MCF 10A (cell line): ENCODE data around the gene NBEAL2. TPM values are rescaled to one million over a fixed set of nuclear protein-coding genes. Genes with fewer than 3 reads are reported as not detected.

ENCODE experiments used
- BruUV-seq: library from RNA; stranded (reverse); fragments of 400-500 nt; replicated peaks from 2 replicates; lab custom pipeline; 2021; lab: Mats Ljungman, UMichigan
- CTCF ChIA-PET: fragments of 300-600 bp; sonication (Branson Sonifier 250); formaldehyde crosslinking; extraction: SDS; loops from one replicate; lab custom pipeline; 2021; ENCODE audit warnings: antibody characterized with exemption, inconsistent platforms; lab: Yijun Ruan, JAX
- POLR2A ChIA-PET: fragments of 300-600, 350-650 bp; sonication (Branson Sonifier 250); formaldehyde crosslinking; extraction: SDS; loops from one replicate; lab custom pipeline; 2020; ENCODE audit warnings: antibody characterized with exemption, inconsistent platforms; lab: Yijun Ruan, JAX
- DNase-seq: peaks from one replicate; pipeline ENCODE4 v3.0.0-alpha.2; 2018; ENCODE audit not compliant: unreplicated experiment
- H3K27ac Mint-ChIP-seq: one replicate; pipeline ENCODE4 v1.8.0; 2022; ENCODE audit warnings: mild to moderate bottlenecking, low read depth, mixed read lengths; ENCODE audit not compliant: unreplicated experiment
- H3K27me3 Mint-ChIP-seq: one replicate; pipeline ENCODE4 v1.8.0; 2022; ENCODE audit warnings: mixed read lengths; ENCODE audit not compliant: insufficient read depth, unreplicated experiment
- H3K36me3 Mint-ChIP-seq: one replicate; pipeline ENCODE4 v1.8.0; 2022; ENCODE audit warnings: mild to moderate bottlenecking, moderate library complexity, mixed read lengths; ENCODE audit not compliant: insufficient read depth, unreplicated experiment
- H3K4me1 Mint-ChIP-seq: one replicate; pipeline ENCODE4 v1.8.0; 2022; ENCODE audit warnings: mixed read lengths; ENCODE audit not compliant: insufficient read depth, unreplicated experiment
- H3K4me3 Mint-ChIP-seq: one replicate; pipeline ENCODE4 v1.8.0; 2022; ENCODE audit warnings: mild to moderate bottlenecking, moderate library complexity, mixed read lengths; ENCODE audit not compliant: unreplicated experiment
- H3K9me3 Mint-ChIP-seq: one replicate; pipeline ENCODE4 v1.8.0; 2022; ENCODE audit warnings: mixed read lengths; ENCODE audit not compliant: unreplicated experiment
- intact Hi-C: fragments of 100-400 bp; cut with micrococcal nuclease; formaldehyde crosslinking; loops from 2 replicates; pipeline ENCODE4 v1.14.1; 2022
- total RNA-seq: library from RNA; stranded (reverse); gene quantifications from 2 replicates; pipeline ENCODE4 v1.2.3, GENCODE V29; 2022
- TF ChIP-seq, protein P1 (sequence below): fragments of 200-600 bp; IDR thresholded peaks from one replicate; pipeline ENCODE4 v1.8.0; 2022; ENCODE audit warnings: antibody characterized with exemption, mild to moderate bottlenecking; ENCODE audit not compliant: unreplicated experiment

Gene NBEAL2
- total RNA-seq, 1 experiment from 2014 or later = 14.2 TPM

- H3K27ac Mint-ChIP-seq = peak overlapping the region; percentile 69
- no TSS peak for BruUV-seq
- intact Hi-C loops = no loop called here
These were observed 39.7 kb upstream of the NBEAL2 start for GRCh38 chr3:46939578-46940445.

DNA sequence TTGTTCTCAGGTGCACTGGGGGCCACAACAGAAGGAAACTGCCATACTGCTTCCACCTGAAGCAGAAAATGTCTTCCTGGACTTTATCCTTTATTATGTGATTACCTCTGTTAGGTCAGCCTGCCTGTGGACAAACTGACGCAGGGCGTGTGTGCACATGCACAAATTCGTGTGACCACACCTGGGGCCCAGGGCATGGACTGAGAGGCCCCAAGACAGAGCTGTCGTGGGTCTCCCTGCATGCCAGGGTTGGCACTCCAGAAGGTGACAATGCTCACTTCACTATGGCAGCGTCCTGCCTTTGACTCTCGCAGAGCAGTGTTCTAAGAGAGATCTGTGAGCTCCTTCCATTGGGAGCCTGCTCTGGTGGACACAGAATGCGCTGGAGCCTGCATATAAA is 37.4 kb upstream of the NBEAL2 start:
- H3K27me3 Mint-ChIP-seq = no peaks in the 10 kb centered on the region
- peaks cover 46% of the 10 kb centered on the region for H3K4me1 Mint-ChIP-seq
- no peak for DNase-seq
- H3K36me3 Mint-ChIP-seq = peaks cover 42% of the 10 kb centered on the region
- ChIA-PET CTCF (no interaction called here), POLR2A (interaction anchor here (0.6 to 1.2 kb wide), 2 partner anchors 8 to 14 kb away, joined by 3 read pairs; no protein-coding TSS in a partner anchor)
- no peak overlapping the region for H3K4me3 Mint-ChIP-seq
- intact Hi-C loops = no loop called here
- TF ChIP-seq, protein P1, sequence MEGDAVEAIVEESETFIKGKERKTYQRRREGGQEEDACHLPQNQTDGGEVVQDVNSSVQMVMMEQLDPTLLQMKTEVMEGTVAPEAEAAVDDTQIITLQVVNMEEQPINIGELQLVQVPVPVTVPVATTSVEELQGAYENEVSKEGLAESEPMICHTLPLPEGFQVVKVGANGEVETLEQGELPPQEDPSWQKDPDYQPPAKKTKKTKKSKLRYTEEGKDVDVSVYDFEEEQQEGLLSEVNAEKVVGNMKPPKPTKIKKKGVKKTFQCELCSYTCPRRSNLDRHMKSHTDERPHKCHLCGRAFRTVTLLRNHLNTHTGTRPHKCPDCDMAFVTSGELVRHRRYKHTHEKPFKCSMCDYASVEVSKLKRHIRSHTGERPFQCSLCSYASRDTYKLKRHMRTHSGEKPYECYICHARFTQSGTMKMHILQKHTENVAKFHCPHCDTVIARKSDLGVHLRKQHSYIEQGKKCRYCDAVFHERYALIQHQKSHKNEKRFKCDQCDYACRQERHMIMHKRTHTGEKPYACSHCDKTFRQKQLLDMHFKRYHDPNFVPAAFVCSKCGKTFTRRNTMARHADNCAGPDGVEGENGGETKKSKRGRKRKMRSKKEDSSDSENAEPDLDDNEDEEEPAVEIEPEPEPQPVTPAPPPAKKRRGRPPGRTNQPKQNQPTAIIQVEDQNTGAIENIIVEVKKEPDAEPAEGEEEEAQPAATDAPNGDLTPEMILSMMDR = no peak
- H3K27ac Mint-ChIP-seq = peak overlapping the region; percentile 70
- no TSS peak for BruUV-seq
- no peaks in the 10 kb centered on the region for H3K9me3 Mint-ChIP-seq

More at GRCh38 chr3:46939578-46940445, 39.7 kb upstream of the NBEAL2 start:
- no peak overlapping the region for H3K4me3 Mint-ChIP-seq
- peaks cover 45% of the 10 kb centered on the region for H3K4me1 Mint-ChIP-seq
- DNase-seq = no peak
- no peaks in the 10 kb centered on the region for H3K9me3 Mint-ChIP-seq
- ChIA-PET POLR2A (interaction anchor here (0.8 kb wide), 1 partner anchor 9 kb away, joined by 3 read pairs; no protein-coding TSS in a partner anchor), CTCF (interaction anchor here (0.6 to 1.0 kb wide), 3 partner anchors 18 to 1970 kb away, joined by 3 to 4 read pairs (median 3); no protein-coding TSS in a partner anchor)
- no peaks in the 10 kb centered on the region for H3K27me3 Mint-ChIP-seq
- peaks cover 36% of the 10 kb centered on the region for H3K36me3 Mint-ChIP-seq
- TF ChIP-seq, protein P1 = no peak

DNA sequence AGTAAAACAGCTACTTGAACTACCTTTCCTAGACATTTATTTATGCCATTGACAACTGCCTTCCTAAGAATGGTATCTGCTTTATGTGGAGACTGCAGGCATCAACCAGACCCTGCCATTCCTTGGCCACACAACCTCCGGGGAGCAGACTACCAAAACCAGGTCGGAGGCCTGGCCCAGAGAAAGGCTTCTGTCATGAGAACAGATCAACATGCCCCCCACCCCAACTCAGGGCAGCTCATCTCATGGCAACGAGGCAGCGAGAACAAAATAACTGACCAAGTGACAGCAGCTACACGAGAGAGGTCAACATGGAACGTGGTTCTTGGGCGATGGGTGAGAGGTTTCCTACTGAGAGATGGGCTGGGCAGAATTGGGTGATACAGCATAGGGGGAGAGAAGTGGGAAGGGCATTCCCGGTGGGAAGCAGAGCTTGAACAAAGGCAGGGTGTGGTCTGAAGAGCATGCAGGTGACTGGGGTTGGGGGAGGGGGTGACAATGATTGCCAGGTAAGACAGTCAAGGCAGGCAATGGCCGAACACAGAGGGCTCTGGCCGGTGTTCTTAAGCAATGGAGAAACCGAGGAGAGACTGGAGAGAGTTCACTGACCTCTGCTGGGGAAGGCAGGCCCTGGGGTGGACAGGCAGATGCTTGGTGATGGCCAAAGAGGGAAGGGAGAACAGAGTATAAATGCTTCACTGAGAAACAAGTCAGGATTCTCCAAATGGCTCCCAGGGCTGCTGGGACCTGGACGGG is 36.8 kb upstream of the NBEAL2 start:
- Mint-ChIP-seq H3K27ac (peak overlapping the region; percentile 70), H3K36me3 (peaks cover 38% of the 10 kb centered on the region), H3K9me3 (no peaks in the 10 kb centered on the region), H3K4me1 (peaks cover 52% of the 10 kb centered on the region), H3K4me3 (no peak overlapping the region), H3K27me3 (no peaks in the 10 kb centered on the region)
- intact Hi-C loops = no loop called here
- ChIA-PET POLR2A (interaction anchor here (1.2 kb wide), 2 partner anchors 9 to 250 kb away, joined by 3 read pairs; no protein-coding TSS in a partner anchor), CTCF (interaction anchor here (1.3 kb wide), 1 partner anchor 19 kb away, joined by 3 read pairs; no protein-coding TSS in a partner anchor)
- no TSS peak for BruUV-seq
- TF ChIP-seq, protein P1 = no peak
- no peak for DNase-seq
